ENCODE data around the gene INSC.

INSC gene

DNA sequence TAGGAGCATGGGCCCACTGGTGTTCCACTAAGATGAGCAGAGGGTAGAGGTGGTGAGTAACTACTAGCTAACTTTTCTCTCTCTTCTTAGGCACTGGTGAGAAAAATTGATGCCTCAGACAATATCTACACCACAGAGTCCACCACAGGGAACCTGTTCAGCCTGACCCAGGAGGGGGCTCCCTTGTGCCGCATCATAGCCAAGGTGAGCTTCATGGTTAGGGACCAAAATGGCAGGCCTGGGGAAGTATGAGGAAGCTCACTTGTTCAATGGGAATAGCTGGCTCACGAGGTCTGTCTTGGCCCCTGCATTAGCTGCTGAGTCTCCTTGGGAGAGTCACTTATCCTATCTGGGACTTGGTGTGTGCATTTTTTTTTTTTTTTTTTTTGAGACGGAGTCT is 75.9 kb downstream of the INSC start:
- no peak for FAIRE-seq

DNA sequence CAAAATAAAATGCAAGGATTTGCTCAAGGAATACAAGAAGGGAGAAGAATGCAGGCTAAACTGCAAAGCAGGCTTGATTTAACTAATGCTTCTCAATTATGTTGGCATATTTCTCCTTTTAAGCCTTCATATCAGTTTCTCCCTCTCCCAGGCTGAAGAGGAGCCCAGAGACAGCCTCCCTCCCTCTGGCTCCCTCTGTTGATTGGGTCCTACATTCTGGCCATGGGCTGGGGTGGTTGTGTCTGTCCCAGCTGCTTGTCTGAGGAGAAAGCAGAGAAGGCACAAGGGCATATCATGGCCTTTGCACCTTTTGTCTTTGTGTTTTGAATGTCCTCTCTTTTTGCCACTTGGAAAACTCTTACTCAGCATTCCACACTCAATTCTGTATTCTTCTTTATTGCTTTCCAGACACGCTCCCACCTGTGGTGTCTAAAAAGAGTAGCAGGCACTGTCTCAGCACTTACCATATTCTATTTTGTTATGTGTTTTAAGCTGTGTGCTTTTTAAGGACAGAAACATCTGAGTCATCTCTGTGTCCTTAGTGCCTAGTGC is 77.4 kb downstream of the INSC start:
- FAIRE-seq: no peak

DNA sequence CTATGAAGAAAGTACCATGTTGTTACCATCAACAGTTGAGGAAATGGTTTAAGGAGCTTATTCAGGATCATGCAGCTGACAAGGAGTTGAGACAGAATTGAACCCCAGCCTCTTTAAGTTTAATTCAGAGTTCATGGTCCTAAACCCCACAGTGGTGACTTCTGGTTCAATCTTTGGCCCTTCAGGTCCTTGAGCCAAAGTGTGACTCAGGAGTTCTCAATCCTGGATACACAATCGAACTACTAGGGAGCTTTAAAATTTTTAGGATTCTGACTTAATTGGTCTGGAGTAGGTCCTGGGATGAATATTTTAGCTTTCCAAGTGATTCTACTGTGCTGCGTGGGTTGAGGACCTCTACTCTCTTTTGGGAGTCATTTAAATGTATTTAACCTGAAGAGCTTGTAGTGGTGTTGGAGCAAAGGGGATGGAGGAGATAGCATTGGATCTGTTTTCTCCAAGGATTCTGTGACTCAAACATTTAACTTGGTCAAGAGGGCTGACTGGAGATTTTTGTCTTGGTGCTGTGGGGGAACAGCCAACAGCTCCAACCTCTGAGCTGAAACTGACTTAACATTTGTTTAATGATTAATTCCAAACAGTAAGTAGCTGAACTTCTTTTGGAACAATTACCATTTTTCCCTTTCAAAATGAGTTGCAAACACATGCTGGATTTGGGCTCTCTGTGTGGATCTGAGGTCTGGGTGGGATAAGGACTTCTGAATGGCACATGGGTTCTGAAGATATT is 80.1 kb downstream of the INSC start:
- no peak for FAIRE-seq

DNA sequence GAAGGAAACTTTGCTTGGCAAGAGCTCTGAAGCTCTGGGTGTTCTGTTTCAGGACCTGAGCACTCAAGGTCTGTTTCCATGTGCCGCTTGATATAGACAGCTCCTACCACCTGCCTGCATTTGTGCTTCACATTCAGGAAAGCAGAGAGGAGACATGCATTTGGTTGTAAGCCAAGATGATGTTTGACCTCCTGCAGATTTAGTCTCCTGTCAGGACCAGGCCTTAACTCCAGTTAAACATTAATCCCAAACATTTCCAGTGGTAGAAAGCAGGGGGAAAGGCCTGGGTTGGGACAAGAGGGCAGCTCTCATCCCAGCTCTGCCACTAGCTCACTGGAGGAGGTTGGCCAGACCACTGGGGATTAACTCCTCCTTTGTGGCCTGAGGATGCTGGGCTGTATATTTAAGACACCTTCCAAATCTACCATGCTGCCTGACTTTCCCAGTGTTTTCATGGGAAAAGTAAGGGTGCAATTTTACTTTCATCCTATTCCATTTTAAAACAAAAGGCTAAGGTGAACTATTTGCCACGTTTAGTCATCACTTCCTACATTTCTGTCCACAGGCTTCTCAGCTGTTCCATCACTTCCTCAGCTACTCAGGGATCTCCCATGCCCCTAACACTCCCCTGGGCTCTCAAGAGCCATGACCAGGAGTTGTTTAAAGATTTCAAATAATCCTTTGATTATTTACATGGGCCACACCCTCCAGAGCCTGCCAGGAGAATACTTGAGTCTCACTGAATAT is 80.9 kb downstream of the INSC start:
- FAIRE-seq: no peak

DNA sequence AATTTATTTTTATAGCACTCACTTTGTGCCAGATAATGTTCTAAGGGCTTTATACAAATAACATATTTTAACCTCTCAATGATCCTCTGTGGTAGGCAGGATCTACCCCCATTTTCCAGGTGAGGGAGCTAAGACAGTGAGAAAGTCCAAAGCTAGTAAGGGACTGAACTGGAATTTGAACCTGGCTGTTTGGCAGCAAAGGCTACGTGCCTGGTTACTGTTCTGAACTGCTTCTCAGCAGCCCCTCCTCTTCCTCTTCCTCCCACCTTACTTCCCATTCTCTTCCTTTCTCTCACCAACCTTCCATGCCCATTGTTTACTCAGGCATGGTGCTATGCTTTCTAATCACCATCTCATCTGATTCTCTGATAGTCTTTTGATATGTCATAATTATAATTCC is 82.0 kb downstream of the INSC start:
- FAIRE-seq: no peak

DNA sequence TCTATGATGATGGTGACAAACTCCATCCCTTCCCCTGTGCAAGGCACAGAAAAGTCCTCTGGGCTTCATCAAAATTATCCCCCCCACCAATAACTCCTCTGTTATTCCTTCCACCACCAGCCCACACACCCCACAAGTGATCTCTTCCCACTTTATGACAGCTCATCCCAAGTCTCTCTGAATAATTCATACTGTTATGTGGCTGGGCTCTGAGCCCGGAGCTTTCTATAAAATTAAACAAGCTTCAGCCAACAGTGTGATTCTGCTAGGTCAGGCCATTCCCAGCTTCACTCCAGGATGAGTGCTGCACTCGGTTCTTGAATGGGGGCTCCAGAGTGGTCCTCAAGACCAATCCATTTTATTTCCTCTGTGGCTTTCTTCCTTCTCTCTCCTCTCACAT is 83.0 kb downstream of the INSC start:
- FAIRE-seq: no peak

DNA sequence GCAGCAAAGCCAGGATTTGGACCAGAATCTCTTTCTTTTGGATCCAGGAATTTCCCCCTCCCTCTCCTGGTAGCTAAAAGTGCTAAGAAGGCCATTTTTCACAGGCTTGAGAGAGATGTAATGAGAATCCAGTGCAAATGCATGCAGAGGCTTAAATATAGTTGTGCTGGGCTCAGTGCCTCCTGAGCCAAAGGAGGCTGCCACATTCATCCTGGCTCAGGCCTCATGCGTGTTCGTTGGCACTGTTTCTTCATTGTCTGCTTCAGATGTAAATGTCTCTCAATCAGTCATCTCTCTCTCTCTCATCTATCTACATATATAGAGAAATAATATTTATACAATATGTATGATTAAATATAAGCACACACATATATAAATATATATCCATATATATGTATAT is 83.6 kb downstream of the INSC start:
- FAIRE-seq: no peak

DNA sequence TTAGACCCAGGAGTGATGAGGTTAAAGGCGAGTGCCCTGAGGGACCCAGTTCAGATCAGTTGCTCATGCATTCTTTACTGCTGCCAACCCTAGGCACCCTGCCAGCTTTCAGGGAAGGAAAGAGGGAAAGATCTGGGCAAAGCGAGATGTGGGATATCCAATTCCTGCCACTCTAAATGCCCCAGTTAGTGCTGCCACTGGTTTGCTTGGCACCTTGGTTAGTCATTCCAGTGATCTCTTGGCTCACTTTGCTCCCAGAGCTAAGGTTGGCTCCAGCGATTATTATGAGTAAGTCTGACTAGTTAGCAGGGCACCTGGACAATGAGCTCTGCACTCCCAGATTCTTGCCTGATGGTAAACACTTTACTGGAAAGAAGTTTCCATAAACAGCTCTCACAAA is 85.0 kb downstream of the INSC start:
- FAIRE-seq: no peak

DNA sequence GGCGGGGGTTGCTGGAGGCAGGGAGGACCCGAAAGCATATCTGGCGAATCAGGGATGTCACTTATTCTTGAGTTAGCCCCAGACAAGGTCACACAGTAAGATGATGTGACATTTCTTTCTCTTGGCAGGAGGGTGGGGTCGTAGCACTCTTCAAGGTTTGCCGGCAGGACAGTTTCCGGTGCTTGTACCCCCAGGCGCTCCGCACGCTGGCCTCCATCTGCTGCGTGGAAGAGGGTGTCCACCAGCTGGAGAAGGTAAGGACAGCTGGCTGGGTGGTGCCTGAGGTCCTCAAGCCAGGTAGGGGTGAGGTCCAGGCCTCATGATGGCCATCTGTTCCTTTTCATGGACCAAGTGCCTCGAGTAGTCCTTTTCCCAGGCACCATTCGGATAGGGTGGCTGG is 86.0 kb downstream of the INSC start:
- FAIRE-seq: no peak

DNA sequence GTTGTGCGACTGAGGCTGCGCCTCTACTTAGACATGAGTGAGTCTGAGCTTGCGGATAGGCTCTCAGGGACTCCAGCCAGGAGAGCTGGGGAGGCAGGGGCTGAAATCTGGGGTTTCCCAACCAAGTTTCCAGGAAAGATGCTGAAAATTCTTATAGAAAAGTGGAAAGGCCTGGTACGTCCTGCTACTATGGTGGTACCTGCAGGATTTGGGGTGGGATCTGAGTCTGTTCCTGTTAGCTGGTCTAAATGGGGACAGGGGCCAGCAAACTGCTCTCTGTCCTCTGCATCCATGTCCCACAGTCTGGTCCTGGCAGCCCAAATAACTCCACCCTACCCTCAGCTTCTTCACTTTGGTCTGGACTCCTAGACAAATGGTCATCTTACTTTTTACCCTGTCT is 86.9 kb downstream of the INSC start:
- FAIRE-seq: no peak

DNA sequence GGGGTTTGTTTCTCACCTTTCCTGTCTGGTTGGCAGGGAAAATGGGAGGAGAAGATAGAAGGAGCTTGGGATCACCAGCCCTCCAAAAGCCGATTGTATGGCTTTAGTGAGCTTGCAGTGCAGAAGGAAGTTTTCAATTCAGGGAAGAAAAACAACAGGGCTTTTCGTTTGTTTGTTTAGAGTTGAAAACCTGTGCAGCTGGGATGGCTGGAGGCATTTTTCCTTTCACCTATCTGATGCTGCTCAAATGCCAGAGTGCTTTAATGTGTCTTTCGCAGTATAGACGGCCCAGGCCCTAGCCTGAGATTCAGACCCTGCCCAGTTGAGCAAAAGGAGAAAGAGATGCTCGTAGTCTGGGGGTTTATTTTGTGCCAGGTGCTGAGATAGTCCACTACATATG is 87.9 kb downstream of the INSC start:
- no peak for FAIRE-seq

DNA sequence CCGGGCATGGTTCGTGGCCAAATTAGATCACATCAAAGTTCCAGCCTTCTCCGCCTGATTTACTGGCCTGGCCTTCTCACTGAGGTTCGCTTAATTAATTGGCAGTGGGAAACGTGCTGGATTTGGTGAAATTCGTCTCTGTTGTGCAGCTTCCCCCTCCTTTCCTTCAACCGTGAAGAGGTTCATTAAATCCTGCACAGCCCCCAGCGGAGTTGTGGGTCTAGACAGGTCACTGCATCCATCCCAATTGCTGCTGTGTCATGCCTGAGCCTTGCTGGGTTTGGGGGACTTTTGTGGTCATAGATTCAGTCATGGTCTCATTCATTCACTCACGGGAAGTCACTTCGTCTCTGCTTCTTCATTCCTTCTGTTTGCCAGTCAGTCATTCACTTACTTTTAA is 90.0 kb downstream of the INSC start:
- no peak for FAIRE-seq

DNA sequence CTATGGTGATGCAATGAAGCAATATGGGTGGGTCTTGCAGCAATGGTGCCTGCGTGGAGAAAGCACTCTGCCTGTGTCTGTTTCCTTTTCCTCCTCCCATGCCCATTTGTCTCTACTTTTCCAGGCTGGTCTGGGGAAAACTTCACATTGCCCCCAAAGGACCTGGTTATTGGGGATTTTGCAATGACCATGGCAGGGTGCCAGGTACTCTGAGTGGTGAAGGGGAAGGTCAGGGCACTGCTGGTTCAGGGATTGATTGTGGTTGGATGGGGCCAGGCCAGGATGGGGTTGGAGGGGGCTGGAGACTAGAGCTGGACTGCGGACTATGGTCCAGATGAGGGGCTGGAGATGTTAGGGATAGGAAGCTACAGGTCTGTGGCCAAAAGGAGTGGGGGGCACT is 92.1 kb downstream of the INSC start:
- no peak for FAIRE-seq

DNA sequence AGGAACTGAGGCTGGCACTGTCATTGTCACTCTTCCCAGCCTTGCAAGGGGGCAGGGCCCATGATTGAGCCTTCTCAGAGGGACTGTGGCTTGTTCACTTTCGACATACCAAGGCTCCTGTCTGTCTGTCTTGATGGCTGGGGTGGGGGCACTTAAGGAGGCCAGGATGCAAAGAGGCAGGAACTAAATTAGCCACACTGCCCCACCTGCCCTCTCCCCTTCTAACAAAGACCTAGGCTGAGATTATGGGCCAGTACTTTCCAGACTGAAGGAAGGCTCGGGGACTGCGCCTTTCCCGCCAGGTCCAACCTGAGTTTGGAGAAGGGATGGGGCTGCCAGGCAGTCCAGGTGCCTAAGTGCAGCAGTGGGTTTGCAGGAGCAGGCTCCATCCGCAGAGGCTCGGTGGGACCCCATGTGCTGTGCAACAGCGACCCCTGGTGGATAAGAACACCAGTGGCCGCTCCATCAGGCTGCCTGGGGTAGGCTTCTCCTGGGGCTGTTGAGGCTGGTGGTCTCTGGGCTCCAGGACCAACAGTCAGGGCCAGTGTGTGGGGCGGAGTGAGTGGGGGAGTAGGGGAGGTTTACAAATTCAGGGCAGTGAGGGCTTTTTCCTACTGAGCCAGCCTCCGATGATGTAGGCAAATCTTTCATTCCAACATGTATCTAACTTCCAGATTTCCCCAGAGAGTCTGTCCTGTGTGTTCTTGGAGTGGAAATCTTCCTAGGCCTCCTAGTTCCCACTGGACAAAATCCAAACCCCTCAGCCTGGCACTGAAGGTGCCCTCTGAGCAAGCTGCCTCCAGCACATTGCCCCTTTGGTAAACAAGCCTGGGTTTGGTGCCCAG is 93.9 kb downstream of the INSC start:
- FAIRE-seq: no peak

DNA sequence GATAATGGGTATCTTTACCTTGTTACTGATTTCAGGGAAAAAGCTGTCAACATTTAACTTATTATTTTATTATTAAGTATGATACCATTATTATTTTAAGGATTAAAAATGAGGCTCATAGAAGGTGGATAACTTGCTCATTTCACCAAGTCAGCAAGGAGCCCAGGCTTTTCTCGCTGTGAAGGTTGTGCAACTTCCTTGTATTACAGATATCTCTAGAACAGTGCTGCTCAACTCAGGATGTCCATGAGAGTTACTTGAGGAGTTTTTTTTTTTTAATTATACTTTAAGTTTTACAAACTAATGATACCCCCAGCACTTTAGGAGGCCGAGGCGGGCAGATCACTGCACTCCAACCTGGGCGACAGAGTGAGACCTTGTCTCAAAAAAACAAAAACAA is 98.2 kb downstream of the INSC start:
- no peak for FAIRE-seq

DNA sequence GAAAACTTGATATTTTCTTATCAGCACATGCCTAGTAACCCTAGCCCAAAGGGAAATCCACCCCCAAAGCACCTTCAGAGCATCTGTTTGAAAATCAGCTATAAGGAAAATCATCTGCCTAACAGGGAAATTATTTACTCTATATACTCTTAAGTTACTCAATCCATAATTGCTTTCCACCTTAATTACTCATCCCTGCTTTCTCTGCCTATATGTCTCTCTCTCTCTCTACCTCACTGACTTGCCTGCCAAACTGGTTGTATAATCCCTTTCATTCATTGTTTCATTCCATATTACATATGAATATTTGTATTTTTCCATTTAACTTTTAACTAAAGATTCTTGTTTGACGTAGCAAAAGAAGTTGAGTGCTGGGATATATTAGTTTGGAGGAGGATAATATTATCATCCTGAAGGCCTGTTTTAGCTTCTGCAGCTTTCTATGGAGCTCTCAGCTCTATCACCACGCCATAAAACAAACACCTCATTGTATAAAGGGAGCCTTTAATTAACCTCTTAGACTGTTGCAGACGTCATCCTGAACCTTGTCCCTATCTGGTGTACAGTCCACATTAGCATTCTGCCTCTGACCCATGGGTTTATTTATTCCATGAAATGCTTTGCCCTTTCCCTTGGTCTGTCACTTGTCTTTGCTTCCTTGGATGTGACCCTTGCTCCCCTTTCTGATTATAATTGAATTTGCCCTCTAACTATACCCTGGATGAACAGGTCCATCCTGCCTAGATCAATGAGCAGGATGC is 98.9 kb downstream of the INSC start:
- no peak for FAIRE-seq

DNA sequence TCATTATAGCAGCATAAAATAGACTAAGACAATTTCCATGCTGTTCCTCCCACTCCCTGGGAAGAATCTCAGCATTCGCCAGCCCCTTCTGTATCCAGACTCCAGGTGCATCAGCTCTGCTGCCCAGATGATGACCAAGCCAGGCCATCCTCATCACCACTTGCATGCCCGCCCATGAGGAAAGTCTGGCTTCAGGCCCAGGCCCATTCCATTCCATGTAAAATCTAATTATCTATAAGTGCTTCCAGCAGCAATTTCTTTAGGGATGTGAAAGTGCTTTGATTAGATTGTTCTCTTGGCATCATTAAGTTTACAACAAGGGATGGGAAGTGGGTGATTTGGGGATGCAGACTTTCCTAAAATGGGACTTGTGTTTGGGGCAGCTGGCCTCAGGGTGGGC is 100.3 kb downstream of the INSC start:
- no peak for FAIRE-seq

DNA sequence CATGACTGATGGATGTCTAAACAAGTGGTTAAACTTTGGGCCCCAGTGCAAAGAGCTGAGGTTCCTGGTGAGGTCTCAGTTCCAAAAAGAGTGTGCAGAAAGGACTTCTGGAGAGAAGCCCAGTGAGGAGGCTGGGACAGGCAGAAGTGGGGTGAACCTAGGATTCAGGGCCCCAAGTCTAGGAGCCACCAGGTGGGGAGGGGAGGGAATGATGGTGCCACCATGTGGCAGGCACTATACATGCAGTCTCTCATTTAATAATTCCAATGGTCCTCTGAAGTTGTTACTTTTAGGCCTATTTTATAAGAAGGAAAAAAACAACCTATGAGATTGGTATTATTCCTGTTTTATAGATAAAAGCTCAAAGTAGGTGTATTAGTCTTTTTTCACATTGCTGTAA is 102.0 kb downstream of the INSC start:
- FAIRE-seq: no peak

DNA sequence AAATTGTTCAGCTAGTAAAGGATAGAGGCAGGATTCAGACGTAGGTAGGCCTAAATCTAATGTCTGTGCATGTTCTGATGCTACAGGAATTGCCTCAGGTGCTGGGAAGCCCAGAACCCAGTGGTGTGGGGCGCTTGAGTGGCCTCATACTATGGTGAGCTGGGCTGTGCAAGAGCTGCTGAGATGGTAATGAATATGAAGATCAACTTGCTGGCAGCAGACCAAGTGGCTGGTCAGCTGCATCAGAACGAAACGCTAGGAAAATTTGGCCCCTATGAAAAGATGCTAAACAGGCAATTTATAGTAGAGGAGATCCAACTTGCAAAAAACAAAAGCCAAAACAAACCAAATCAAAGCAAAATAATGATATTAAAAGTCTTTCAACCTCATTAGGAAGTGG is 102.7 kb downstream of the INSC start:
- FAIRE-seq: no peak

DNA sequence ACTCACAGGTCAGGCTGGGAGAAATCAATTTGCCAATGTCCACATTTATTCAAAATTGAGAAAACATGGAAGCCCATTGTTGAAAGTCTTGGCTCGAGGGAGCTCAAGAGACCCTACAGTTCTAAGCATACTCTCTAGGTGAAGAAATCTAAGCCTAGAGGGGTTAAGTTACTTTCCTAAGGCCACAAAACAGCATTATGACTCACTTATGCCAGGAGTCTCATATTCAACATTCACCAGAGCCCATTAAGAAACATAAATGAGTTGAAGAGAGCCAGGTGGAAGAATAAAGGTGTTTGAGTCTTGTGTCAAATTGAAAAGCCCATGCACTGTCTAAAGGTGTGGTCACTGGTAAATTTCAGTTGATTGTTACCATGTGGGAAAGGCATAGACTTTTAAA is 108.1 kb downstream of the INSC start:
- no peak for FAIRE-seq

DNA sequence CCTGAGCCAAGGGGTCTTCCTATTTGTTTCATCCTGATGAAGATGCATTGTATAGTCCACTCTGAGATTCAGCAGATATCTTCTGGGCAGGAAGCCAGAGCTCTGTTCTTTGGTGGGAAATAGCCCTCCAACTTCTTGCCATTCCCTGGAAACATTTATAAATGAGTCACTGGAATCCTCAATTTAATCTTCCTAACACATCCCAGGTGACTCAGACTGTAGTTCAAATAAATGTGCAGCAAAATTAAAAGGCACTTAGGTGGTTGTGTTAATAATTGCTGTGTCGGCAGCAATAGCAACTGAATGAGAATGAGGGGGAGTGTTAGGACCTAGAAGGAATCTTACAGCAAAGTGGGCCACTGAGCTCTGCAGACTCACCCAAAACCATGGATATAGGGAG is 108.6 kb downstream of the INSC start:
- no peak for FAIRE-seq

DNA sequence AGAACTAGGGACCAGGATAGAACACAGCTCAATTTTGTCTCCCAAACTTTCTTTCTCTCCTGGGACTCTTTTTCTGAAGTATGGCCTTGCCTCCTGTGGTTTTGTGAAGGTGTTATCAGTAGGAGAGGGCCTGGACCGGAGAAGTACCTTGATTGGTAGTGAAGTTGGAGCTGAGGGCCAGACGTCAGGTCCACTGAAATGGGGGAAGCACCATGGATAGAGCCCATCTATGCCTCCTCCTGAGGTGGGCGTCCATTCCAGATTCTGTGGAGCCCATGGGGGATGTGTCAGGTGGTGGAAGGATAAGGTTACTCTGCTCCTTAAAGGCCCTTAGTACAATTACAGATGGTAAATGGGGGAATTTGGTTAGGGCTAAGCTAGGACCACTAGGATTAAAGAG is 109.7 kb downstream of the INSC start:
- no peak for FAIRE-seq

DNA sequence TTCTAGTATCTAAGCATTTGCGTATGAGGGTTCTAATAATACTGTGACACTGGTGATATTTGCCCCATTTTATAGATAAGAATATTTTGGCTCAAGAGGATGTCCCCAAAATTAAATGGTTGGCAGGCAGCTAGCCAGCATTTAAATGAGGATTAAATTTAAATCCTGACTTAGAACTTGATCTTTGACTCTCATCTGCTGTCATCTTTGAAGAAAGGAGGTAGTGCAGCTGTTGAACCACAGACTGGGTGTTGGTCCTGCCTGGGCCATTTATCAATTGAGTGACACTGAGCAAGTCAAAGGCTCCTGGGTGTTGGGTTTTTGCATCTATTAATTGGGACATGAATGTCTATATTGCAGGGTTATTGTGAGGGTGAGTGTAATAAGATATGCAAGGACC is 112.3 kb downstream of the INSC start:
- no peak for FAIRE-seq

All from endometrium (tissue), 2 donors.